Stomach (tissue), 4 donors: ENCODE results near the gene NPFF.

Experiments
- POLR2A ChIP-seq, 4 donors: fragments of 450-650 bp; IDR thresholded peaks; one replicate each; pipeline ENCODE4 v1.6.1; 2016; ENCODE audit warnings: antibody characterized with exemption in 4 of 4, control low read depth in 2 of 4, mild to moderate bottlenecking in 1 of 4, moderate library complexity in 1 of 4
- POLR2AphosphoS5 ChIP-seq, 3 donors: sonication (generic); formaldehyde crosslinking; IDR thresholded peaks; one replicate each; pipeline ENCODE4 v1.6.1; 2016; ENCODE audit warnings: antibody characterized with exemption in 3 of 3

GRCh38 chr12:53504004-53504920 is 3.0 kb downstream of the NPFF start:
- no peak for TF ChIP-seq POLR2AphosphoS5 (IDR thresholded peaks at IDR 0.05)
- TF ChIP-seq POLR2A (IDR thresholded peaks at IDR 0.05): no peak
